Measurements from ENCODE around the gene ZNF343. TPM values are rescaled to one million over a fixed set of nuclear protein-coding genes. Genes with fewer than 3 reads are reported as not detected.

Gene ZNF343
- total RNA-seq, 1 experiment from 2014 or later: 3.4 TPM

DNA sequence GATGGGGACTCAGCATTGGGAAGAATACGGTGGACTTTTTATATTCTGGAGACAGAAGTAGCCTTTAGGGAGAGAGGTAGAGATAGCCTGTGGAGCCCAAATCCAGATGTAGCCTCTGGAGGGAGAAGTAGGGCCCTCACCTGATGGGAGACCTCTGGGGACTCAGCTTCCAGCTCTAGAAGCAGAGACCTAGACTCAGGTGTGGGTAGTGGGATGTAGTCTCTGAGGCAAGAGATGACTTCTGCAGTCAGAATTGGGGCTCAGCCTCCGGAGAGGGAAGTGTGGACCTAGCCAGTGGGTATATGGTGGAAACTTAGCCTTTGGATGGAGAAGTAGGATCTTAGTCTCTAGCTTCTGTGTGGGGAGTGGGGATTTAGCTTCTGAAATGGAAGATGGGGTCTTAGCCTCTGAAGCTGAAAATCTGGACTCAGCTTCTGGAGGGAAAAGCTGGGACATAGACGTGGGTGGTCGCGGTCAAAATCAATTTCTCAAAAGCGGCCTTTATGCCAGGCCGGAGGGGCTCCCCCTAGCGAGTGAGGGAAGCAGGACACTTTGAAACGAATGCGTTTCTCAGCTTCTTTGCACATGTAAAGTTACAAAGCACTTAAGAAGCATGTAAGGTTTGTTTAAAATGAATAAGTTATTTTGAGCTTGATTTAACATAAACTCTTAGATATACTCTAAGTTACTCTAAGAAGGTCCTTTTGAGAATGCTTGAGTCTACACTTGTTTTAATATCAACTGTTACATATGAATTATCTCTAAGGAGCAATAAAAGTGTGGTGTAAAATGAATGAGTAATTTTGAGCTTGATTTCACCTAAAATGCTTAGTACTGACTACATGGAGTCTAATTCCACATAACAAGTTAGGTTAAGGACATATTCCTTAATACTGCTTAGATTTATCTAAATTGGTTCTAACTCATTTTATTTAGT is 12.9 kb upstream of the ZNF343 start:
- Mint-ChIP-seq H3K36me3 (ENCODE audit: insufficient read depth in 1 of 3, low read depth in 3 of 3) (no peaks in the 10 kb centered on the region; a peak in 1 of 7 replicates), H3K9me3 (no peaks in the 10 kb centered on the region; a peak in 1 of 5 replicates), H3K4me1 (peaks cover 3% of the 10 kb centered on the region in 2 experiments), H3K4me3 (no peak overlapping the region; a peak in 1 of 5 replicates), H3K27me3 (ENCODE audit: low read depth) (peaks cover 91% of the 10 kb centered on the region), H3K27ac (no peak overlapping the region; a peak in 1 of 7 replicates)
- Histone ChIP-seq H2BK15ac (ENCODE audit: low read depth, low read length) (no peak overlapping the region), H3K18ac (ENCODE audit: insufficient read length, low read depth, low read length) (no peak overlapping the region), H4K91ac (ENCODE audit: insufficient read length, low read depth, low read length) (no peak overlapping the region), H3K4me1 (ENCODE audit: insufficient read depth, low read length) (no peaks in the 10 kb centered on the region), H3K23me2 (ENCODE audit: insufficient read length, low read depth, low read length, poor library complexity, severe bottlenecking) (peaks cover 6% of the 10 kb centered on the region), H2BK5ac (ENCODE audit: insufficient read length, low read length) (no peak overlapping the region), H3K27ac (ENCODE audit: insufficient read length, low read depth, low read length) (no peak overlapping the region), H4K8ac (replicated peaks; ENCODE audit: insufficient read length, low read depth, low read length) (no peak overlapping the region), H3K9ac (ENCODE audit: extremely low read depth, insufficient read length, low read length) (no peak overlapping the region), H2AFZ (ENCODE audit: low read length) (no peak overlapping the region), H3K14ac (ENCODE audit: insufficient read depth, low read length) (no peak overlapping the region), H3K4me2 (ENCODE audit: insufficient read depth, insufficient read length, low read length) (no peak overlapping the region), H3K4ac (ENCODE audit: low read depth, low read length) (no peak overlapping the region), H3K23ac (ENCODE audit: insufficient read length, low read depth, low read length) (no peak overlapping the region), H2BK12ac (ENCODE audit: insufficient read length, low read depth, low read length) (no peak overlapping the region), H3T11ph (ENCODE audit: low read length) (no peak overlapping the region), H3K79me2 (ENCODE audit: insufficient read depth, low read length) (no peaks in the 10 kb centered on the region), H3K9me3 (ENCODE audit: control insufficient read depth, low read depth, low read length) (no peaks in the 10 kb centered on the region), H2BK120ac (ENCODE audit: low read depth, low read length, poor library complexity, severe bottlenecking) (no peak overlapping the region), H3K56ac (ENCODE audit: insufficient read length, low read depth, low read length) (no peak overlapping the region), H2AK5ac (ENCODE audit: insufficient read length, low read length) (no peak overlapping the region), H3K27me3 (ENCODE audit: insufficient read depth, low read length) (peaks cover 24% of the 10 kb centered on the region; the same call in 1 of the 2 replicates), H3K79me1 (ENCODE audit: insufficient read depth, low read depth, low read length, poor library complexity, severe bottlenecking) (no peaks in the 10 kb centered on the region), H2BK20ac (ENCODE audit: low read depth, low read length, poor library complexity, severe bottlenecking) (no peak overlapping the region), H4K20me1 (ENCODE audit: control insufficient read depth, insufficient read depth, insufficient read length) (no peaks in the 10 kb centered on the region), H4K5ac (ENCODE audit: insufficient read length, low read depth, low read length) (no peak overlapping the region)
- TF ChIP-seq, protein P1, sequence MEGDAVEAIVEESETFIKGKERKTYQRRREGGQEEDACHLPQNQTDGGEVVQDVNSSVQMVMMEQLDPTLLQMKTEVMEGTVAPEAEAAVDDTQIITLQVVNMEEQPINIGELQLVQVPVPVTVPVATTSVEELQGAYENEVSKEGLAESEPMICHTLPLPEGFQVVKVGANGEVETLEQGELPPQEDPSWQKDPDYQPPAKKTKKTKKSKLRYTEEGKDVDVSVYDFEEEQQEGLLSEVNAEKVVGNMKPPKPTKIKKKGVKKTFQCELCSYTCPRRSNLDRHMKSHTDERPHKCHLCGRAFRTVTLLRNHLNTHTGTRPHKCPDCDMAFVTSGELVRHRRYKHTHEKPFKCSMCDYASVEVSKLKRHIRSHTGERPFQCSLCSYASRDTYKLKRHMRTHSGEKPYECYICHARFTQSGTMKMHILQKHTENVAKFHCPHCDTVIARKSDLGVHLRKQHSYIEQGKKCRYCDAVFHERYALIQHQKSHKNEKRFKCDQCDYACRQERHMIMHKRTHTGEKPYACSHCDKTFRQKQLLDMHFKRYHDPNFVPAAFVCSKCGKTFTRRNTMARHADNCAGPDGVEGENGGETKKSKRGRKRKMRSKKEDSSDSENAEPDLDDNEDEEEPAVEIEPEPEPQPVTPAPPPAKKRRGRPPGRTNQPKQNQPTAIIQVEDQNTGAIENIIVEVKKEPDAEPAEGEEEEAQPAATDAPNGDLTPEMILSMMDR (conservative IDR thresholded peaks at IDR 0.05): peak; percentile 90
- no CpG with 5 or more reads among the region's 10 CpGs for WGBS (ENCODE audit: extremely low coverage, insufficient read length, low lambda C conversion rate)
- peak; percentile 47 for DNase-seq
